K562 (cell line): ENCODE results near the gene DAO. TPM values are rescaled to one million over a fixed set of nuclear protein-coding genes. Genes with fewer than 3 reads are reported as not detected.

Experiments
- BHLHE40 ChIP-seq: IDR thresholded peaks from 2 replicates; pipeline ENCODE4 v1.6.1; 2011; ENCODE audit warnings: low read length, improper control_type of control experiment
- BMI1 ChIP-seq: fragments of 150-350 bp; IDR thresholded peaks from 2 replicates; pipeline ENCODE4 v1.6.1; 2014; ENCODE audit warnings: low read length
- CTBP1 ChIP-seq: fragments of 450-650 bp; IDR thresholded peaks from 2 replicates; pipeline ENCODE4 v1.6.1; 2016; ENCODE audit warnings: borderline replicate concordance
- ERF ChIP-seq: fragments of 450-650 bp; formaldehyde crosslinking; IDR thresholded peaks from 2 replicates; pipeline ENCODE4 v1.4.0; 2020; ENCODE audit warnings: mild to moderate bottlenecking, mixed read lengths
- HLTF ChIP-seq: fragments of 450-650 bp; IDR thresholded peaks from 2 replicates; pipeline ENCODE4 v1.6.1; 2016
- HNRNPUL1 ChIP-seq: fragments of 200-400 bp; formaldehyde crosslinking; IDR thresholded peaks from 2 replicates; pipeline ENCODE4 v1.6.1; 2017; ENCODE audit warnings: low read length
- HSF4 ChIP-seq: fragments of 250-450 bp; sonication (Bioruptor Pico); IDR thresholded peaks from 2 replicates; pipeline ENCODE4 v2.1.2; 2022; ENCODE audit warnings: mild to moderate bottlenecking, moderate library complexity, borderline replicate concordance
- KDM4B ChIP-seq, 2 experiments: fragments of 450-650 bp in 1 of 2; sonication (generic) in 1 of 2; IDR thresholded peaks; 2 replicates each; pipeline ENCODE4 v1.6.1; 2016 to 2017; ENCODE audit warnings: borderline replicate concordance in 2 of 2, antibody characterized with exemption in 1 of 2, low read depth in 1 of 2, mild to moderate bottlenecking in 1 of 2
- KHSRP ChIP-seq: fragments of 450-650 bp; IDR thresholded peaks from 2 replicates; pipeline ENCODE4 v1.6.1; 2017
- MBD2 ChIP-seq: sonication (generic); IDR thresholded peaks from 2 replicates; pipeline ENCODE4 v1.6.1; 2016; ENCODE audit warnings: low read depth, borderline replicate concordance
- RAD21 ChIP-seq, 2 experiments: fragments of 250-450 bp in 1 of 2; fragments of 450-650 bp in 1 of 2; sonication (Bioruptor Pico) in 1 of 2; formaldehyde crosslinking in 1 of 2; IDR thresholded peaks in 1 of 2; conservative IDR thresholded peaks in 1 of 2; 2 replicates each; pipeline versions ENCODE4 v1.4.0 to v1.8.0; 2020 to 2022; ENCODE audit warnings: mild to moderate bottlenecking in 2 of 2, moderate library complexity in 1 of 2
- SMC3 ChIP-seq: conservative IDR thresholded peaks from 2 replicates; pipeline ENCODE4 v1.6.1; 2011; ENCODE audit warnings: low read depth, low read length, improper control_type of control experiment; ENCODE audit not compliant: insufficient read depth
- SRSF7 ChIP-seq: fragments of 200-400 bp; formaldehyde crosslinking; optimal IDR thresholded peaks from 2 replicates; pipeline ENCODE3; 2017; ENCODE audit warnings: mild to moderate bottlenecking, low read depth, low read length
- SUPT5H ChIP-seq: fragments of 450-650 bp; IDR thresholded peaks from 2 replicates; pipeline ENCODE4 v1.6.1; 2016
- TCF3 ChIP-seq: sonication (generic); formaldehyde crosslinking; IDR thresholded peaks from 2 replicates; pipeline ENCODE4 v1.4.0; 2020; ENCODE audit warnings: mild to moderate bottlenecking, missing genetic modification reagents
- ZFX ChIP-seq: sonication (generic); formaldehyde crosslinking; IDR thresholded peaks from 2 replicates; pipeline ENCODE4 v1.8.0; 2022; ENCODE audit warnings: mild to moderate bottlenecking, missing genetic modification reagents, moderate library complexity
- ZNF445 ChIP-seq: fragments of 250-450 bp; sonication (Bioruptor Pico); IDR thresholded peaks from 2 replicates; pipeline ENCODE4 v1.4.0; 2020; ENCODE audit warnings: low read depth, mild to moderate bottlenecking, moderate library complexity
- polyA plus RNA-seq, 8 experiments: library from polyadenylated mRNA; depleted of rRNA in 4 of 8; stranded (reverse) in 5 of 8; unstranded in 3 of 8; fragments of >200 nt; fragmentation: Nextera tagmentation in 2 of 8; fragmentation: Illumina TruSeq in 1 of 8; extraction: Ambion mirVana in 2 of 8; extraction: Trizol in 1 of 8; gene quantifications; 2 replicates each; pipeline versions ENCODE4 v1.2.1 to v1.2.3, GENCODE V29; 2011 to 2014; ENCODE audit warnings: inconsistent platforms in 1 of 8, missing spikeins in 1 of 8
- total RNA-seq, 7 experiments: library from RNA; depleted of rRNA in 6 of 7; stranded (reverse); fragments of >200 nt in 6 of 7; fragmentation: Illumina TruSeq in 2 of 7; extraction: Trizol in 2 of 7; gene quantifications; 2 replicates each; pipeline versions ENCODE4 v1.2.1 to v1.2.3, GENCODE V29; 2011 to 2021; ENCODE audit warnings: low replicate concordance in 1 of 7
- TF ChIP-seq, protein P1 (sequence below): sonication (generic); formaldehyde crosslinking; IDR thresholded peaks from 2 replicates; pipeline ENCODE4 v1.8.0; 2022; ENCODE audit warnings: mild to moderate bottlenecking, missing genetic modification reagents
- TF ChIP-seq, protein P2 (sequence below), 3 experiments: fragments of 200-800 bp in 1 of 3; sonication (Bioruptor generic) in 1 of 3; sonication (generic) in 1 of 3; formaldehyde crosslinking in 1 of 3; IDR thresholded peaks; 2 replicates each; pipeline versions ENCODE4 v1.6.1 to v1.8.0; 2016 to 2022; ENCODE audit warnings: mild to moderate bottlenecking in 2 of 3, missing compliant biosample characterization in 2 of 3, missing genetic modification characterization in 2 of 3, missing genetic modification reagents in 1 of 3
- TF ChIP-seq, protein P3 (sequence below): sonication (generic); formaldehyde crosslinking; IDR thresholded peaks from 2 replicates; pipeline ENCODE4 v1.9.0; 2022; ENCODE audit warnings: mild to moderate bottlenecking, missing genetic modification reagents
- TF ChIP-seq, protein P4 (sequence below), 2 experiments: IDR thresholded peaks in 1 of 2; conservative IDR thresholded peaks in 1 of 2; 2 replicates each; pipeline ENCODE4 v1.6.1; 2016; ENCODE audit warnings: low read depth in 2 of 2, mild to moderate bottlenecking in 1 of 2, missing compliant biosample characterization in 1 of 2, missing genetic modification characterization in 1 of 2, moderate library complexity in 1 of 2
- TF ChIP-seq, protein P5 (sequence below), 2 experiments: fragments of 200-800 bp in 1 of 2; sonication (Bioruptor generic) in 1 of 2; sonication (generic) in 1 of 2; formaldehyde crosslinking in 1 of 2; IDR thresholded peaks in 1 of 2; conservative IDR thresholded peaks in 1 of 2; 2 replicates each; pipeline versions ENCODE4 v1.5.0 to v1.6.1; 2016 to 2020; ENCODE audit warnings: missing compliant biosample characterization in 1 of 2, missing genetic modification characterization in 1 of 2, missing genetic modification reagents in 1 of 2

DAO gene
- total and polyA plus RNA-seq, 9 of the 15 experiments (the other 6 are each of a cell fraction or from before 2014, with no cell fraction given), result not detected

DNA sequence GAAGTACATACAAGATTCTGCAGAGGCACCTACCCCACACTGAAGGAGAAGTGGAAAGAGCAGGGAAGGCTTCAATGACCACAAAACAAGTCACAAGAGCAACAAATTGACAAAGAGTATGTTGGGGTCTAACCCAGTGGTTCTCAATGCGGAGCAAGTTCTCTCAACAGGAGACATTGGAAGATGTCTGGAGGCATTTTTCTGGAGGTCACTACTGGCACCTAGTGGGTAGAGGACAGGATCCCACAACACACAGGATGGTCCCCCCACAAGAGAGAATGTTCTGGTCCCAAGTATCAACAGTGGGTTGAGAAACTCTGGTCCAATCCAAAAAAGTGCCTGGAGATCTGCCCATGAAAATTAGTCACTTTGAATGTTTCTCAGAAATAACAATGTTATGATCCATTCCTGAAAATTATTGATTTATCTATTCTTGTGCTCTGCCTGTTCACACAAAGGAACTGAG lies 25.9 kb upstream of the DAO start (continued):
- no peak for TF ChIP-seq SMC3
- no peak for TF ChIP-seq KDM4B (IDR thresholded peaks at IDR 0.05; ENCODE audit: borderline replicate concordance in 2 of 2, low read depth in 1 of 2)
- no peak for TF ChIP-seq KHSRP
- no peak for TF ChIP-seq SUPT5H
- no peak for TF ChIP-seq BHLHE40
- no peak for TF ChIP-seq MBD2
- no peak for TF ChIP-seq ERF (CRISPR knock-in tag)
- TF ChIP-seq RAD21 (CRISPR knock-in tag; conservative IDR thresholded peaks at IDR 0.05 in 1 of 2, IDR thresholded peaks at IDR 0.05 in 1 of 2), result peak in 1 of 2 experiments; percentile 47; a peak in 2 of 4 replicates
- no peak for TF ChIP-seq CTBP1
- TF ChIP-seq, protein P1, sequence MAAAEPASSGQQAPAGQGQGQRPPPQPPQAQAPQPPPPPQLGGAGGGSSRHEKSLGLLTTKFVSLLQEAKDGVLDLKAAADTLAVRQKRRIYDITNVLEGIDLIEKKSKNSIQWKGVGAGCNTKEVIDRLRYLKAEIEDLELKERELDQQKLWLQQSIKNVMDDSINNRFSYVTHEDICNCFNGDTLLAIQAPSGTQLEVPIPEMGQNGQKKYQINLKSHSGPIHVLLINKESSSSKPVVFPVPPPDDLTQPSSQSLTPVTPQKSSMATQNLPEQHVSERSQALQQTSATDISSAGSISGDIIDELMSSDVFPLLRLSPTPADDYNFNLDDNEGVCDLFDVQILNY (CRISPR knock-in tag), result no peak
- TF ChIP-seq ZFX, result no peak
- TF ChIP-seq, protein P2, sequence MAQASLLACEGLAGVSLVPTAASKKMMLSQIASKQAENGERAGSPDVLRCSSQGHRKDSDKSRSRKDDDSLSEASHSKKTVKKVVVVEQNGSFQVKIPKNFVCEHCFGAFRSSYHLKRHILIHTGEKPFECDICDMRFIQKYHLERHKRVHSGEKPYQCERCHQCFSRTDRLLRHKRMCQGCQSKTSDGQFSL (CRISPR knock-in tag; IDR thresholded peaks at IDR 0.05), result no peak
- TF ChIP-seq, protein P2 (tag; IDR thresholded peaks at IDR 0.05), result no peak
- TF ChIP-seq, protein P3, sequence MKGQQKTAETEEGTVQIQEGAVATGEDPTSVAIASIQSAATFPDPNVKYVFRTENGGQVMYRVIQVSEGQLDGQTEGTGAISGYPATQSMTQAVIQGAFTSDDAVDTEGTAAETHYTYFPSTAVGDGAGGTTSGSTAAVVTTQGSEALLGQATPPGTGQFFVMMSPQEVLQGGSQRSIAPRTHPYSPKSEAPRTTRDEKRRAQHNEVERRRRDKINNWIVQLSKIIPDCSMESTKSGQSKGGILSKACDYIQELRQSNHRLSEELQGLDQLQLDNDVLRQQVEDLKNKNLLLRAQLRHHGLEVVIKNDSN (CRISPR knock-in tag), result no peak
- no peak for TF ChIP-seq HLTF
- TF ChIP-seq HSF4 (CRISPR knock-in tag), result no peak
- TF ChIP-seq BMI1, result no peak
- TF ChIP-seq SRSF7, result no peak
- TF ChIP-seq, protein P4, sequence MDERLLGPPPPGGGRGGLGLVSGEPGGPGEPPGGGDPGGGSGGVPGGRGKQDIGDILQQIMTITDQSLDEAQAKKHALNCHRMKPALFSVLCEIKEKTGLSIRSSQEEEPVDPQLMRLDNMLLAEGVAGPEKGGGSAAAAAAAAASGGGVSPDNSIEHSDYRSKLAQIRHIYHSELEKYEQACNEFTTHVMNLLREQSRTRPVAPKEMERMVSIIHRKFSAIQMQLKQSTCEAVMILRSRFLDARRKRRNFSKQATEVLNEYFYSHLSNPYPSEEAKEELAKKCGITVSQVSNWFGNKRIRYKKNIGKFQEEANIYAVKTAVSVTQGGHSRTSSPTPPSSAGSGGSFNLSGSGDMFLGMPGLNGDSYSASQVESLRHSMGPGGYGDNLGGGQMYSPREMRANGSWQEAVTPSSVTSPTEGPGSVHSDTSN (CRISPR knock-in tag; IDR thresholded peaks at IDR 0.05; ENCODE audit: low read depth), result no peak
- TF ChIP-seq, protein P4 (tag; conservative IDR thresholded peaks at IDR 0.05; ENCODE audit: low read depth), result 0 out of 2 replicates have a peak, but pooled peaks have one; percentile 5
- TF ChIP-seq ZNF445 (CRISPR knock-in tag), result no peak
- peak; percentile 6; the same call in 1 of the 2 replicates for TF ChIP-seq TCF3
- TF ChIP-seq, protein P5, sequence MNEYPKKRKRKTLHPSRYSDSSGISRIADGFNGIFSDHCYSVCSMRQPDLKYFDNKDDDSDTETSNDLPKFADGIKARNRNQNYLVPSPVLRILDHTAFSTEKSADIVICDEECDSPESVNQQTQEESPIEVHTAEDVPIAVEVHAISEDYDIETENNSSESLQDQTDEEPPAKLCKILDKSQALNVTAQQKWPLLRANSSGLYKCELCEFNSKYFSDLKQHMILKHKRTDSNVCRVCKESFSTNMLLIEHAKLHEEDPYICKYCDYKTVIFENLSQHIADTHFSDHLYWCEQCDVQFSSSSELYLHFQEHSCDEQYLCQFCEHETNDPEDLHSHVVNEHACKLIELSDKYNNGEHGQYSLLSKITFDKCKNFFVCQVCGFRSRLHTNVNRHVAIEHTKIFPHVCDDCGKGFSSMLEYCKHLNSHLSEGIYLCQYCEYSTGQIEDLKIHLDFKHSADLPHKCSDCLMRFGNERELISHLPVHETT (CRISPR knock-in tag; conservative IDR thresholded peaks at IDR 0.05 in 1 of 2, IDR thresholded peaks at IDR 0.05 in 1 of 2), result no peak
- TF ChIP-seq HNRNPUL1, result no peak
